Superior temporal gyrus (tissue), 1 donor: ENCODE results near the gene CDHR2.

ENCODE experiments used
- DNase-seq: peaks from one replicate; pipeline ENCODE4 v3.0.0-alpha.2; 2016; ENCODE audit errors: extremely low spot score

CDHR2 gene

GRCh38 chr5:176528301-176528700, 20.8 kb upstream of the CDHR2 start:
- DNase-seq, result no peak

- no peak for DNase-seq
Observed at GRCh38 chr5:176528761-176529115, 20.4 kb upstream of the CDHR2 start.

GRCh38 chr5:176529116-176529740, 19.9 kb upstream of the CDHR2 start:
- DNase-seq, result no peak

GRCh38 chr5:176529741-176530141, 19.4 kb upstream of the CDHR2 start:
- DNase-seq, result no peak

- no peak for DNase-seq
Observed at GRCh38 chr5:176530393-176530982, 18.7 kb upstream of the CDHR2 start.

- peak; percentile 86 for DNase-seq
Observed at GRCh38 chr5:176530983-176531901, 17.9 kb upstream of the CDHR2 start.

- no peak for DNase-seq
Observed at GRCh38 chr5:176531902-176532493, 17.1 kb upstream of the CDHR2 start.

- DNase-seq, result no peak
Observed at GRCh38 chr5:176532795-176533194, 16.3 kb upstream of the CDHR2 start.

GRCh38 chr5:176533390-176533789, 15.8 kb upstream of the CDHR2 start:
- no peak for DNase-seq

GRCh38 chr5:176533894-176534611, 15.1 kb upstream of the CDHR2 start:
- no peak for DNase-seq

- no peak for DNase-seq
Observed at GRCh38 chr5:176534640-176535039, 14.5 kb upstream of the CDHR2 start.

- DNase-seq, result peak; percentile 29
Observed at GRCh38 chr5:176535101-176535663, 14.0 kb upstream of the CDHR2 start.

- no peak for DNase-seq
Observed at GRCh38 chr5:176535664-176536131, 13.4 kb upstream of the CDHR2 start.

GRCh38 chr5:176536132-176536901, 12.8 kb upstream of the CDHR2 start:
- peak; percentile 66 for DNase-seq

GRCh38 chr5:176536902-176537553, 12.1 kb upstream of the CDHR2 start, which contains the start of gene RNF44:
Gene RNF44 (minus strand): TSS chr5:176537402. CDS start chr5:176532472, 4,930 bp downstream.
- peak; percentile 98 for DNase-seq

- peak; percentile 99 for DNase-seq
Observed at GRCh38 chr5:176537554-176538229, 11.4 kb upstream of the CDHR2 start.

- DNase-seq, result no peak
Observed at GRCh38 chr5:176538230-176538988, 10.7 kb upstream of the CDHR2 start.

- no peak for DNase-seq
Observed at GRCh38 chr5:176538989-176539384, 10.2 kb upstream of the CDHR2 start.
